IPS-11a (cell line): ENCODE measurements around the gene HID1.
"Not testable (repeated sequence)": the region's sequence is repeated elsewhere in the genome, so short reads cannot be mapped to it uniquely, and the experiment has no call there.

Source experiments
- H3K4me3 ChIP-seq: one replicate; pipeline ENCODE4 v1.5.1; 2013; ENCODE audit warnings: low read depth, low read length, control low read depth

HID1 gene, protein sequence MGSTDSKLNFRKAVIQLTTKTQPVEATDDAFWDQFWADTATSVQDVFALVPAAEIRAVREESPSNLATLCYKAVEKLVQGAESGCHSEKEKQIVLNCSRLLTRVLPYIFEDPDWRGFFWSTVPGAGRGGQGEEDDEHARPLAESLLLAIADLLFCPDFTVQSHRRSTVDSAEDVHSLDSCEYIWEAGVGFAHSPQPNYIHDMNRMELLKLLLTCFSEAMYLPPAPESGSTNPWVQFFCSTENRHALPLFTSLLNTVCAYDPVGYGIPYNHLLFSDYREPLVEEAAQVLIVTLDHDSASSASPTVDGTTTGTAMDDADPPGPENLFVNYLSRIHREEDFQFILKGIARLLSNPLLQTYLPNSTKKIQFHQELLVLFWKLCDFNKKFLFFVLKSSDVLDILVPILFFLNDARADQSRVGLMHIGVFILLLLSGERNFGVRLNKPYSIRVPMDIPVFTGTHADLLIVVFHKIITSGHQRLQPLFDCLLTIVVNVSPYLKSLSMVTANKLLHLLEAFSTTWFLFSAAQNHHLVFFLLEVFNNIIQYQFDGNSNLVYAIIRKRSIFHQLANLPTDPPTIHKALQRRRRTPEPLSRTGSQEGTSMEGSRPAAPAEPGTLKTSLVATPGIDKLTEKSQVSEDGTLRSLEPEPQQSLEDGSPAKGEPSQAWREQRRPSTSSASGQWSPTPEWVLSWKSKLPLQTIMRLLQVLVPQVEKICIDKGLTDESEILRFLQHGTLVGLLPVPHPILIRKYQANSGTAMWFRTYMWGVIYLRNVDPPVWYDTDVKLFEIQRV

DNA sequence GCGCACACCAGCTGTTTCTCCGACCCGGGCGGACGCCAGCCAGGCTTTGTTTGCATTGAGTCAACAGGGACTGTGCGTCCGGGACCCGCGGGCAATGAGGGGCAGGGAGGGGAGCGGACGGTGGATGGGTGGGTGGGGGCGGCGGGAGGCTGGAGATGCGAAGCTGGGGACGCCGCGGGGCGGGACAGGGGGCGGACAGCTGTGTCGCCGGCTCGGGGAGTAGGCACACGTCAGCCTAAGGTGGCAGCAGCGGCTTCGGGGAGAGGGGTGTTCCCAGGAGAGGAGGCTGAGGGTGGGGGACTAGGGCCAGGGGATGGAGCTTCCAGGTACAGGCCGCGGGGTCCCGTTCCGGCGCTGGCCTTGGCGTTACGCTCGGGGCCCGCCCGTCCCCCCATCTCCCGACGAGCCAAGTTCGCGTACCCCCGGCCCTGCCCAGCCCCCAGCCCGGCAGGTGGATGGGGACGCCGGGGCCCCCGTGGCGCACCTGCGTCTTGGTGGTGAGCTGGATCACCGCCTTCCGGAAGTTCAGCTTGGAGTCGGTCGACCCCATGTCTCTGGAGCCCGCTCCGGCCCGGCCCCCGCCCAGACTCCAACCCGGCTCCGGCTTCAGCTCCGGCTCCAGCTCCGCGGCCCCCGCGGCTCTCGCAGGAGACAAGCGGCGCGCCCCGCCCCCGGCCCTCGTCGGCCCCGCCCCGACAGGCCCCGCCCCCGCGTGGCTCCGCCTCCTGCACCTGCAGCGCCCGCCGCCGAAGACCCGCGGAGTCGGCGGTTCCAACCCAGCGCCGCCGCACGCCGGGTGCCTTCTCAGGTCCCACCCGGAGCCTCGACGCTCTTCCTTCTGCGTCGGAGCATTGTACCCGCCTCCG lies at the start of gene HID1:
TSS of gene HID1 (minus strand) at position 653 of the 866 bp plus-strand sequence. CDS start at position 550, 103 bp downstream.
- H3K4me3 ChIP-seq: peak within 1 kb of the TSS; percentile 54

- no peak overlapping the region for H3K4me3 ChIP-seq
Measured at GRCh38 chr17:75020331-75021110, 48.0 kb upstream of the HID1 start.

GRCh38 chr17:75019710-75020109 lies 47.2 kb upstream of the HID1 start:
- H3K4me3 ChIP-seq: no peak overlapping the region

DNA sequence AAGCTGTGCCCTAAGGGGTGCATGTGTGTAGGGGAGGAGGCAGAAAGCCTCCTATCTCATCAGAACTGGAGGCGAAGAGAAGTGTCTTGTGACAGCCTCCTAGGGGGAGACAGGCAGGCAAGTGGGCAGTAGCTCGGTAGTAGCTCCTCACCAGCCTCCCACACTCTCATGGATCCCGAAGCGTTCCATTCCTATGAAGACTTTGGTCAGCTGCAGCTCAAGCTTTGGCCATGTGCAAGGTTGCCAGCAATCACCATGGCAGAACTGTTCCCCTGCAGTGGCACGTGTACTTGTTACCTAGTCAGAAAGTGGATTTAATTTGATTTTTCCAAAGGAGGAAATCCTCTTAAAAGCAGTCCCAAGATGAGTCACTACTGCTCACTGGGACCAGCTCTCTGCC lies 46.6 kb upstream of the HID1 start:
- H3K4me3 ChIP-seq: no peak overlapping the region

DNA sequence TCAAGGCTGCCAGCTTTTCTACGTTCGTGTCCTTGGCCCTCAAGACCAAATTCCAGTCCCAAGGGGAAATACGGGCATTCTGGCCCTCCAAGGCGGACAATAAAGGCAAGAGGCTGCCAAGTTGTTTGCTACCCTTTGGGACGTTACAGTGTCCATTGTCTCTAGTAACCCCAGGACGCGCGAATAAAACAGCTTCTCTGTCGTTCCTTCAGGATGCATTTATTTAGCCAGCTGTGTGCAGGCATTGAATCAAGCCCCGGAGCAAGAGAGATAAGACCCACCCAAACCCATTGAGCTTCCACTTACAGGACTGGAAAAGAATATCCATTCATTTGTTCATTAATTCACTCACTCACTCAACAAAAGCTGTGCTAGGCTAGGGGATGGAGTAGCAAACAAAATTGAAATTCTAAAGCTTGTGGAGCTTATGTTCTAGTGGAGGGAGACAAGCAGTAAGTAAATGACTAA lies 40.6 kb upstream of the HID1 start:
- peak overlapping the region; percentile 94 for H3K4me3 ChIP-seq

- peak within 1 kb of the TSS; percentile 94 for H3K4me3 ChIP-seq
Measured at GRCh38 chr17:75012346-75013091, 40.0 kb upstream of the HID1 start, which contains the start of gene MRPL58. Gene MRPL58 (plus strand): TSS chr17:75012670. CDS start chr17:75012687, 17 bp downstream.

- peak overlapping the region; percentile 94 for H3K4me3 ChIP-seq
Measured at GRCh38 chr17:75012096-75012345, 39.5 kb upstream of the HID1 start.

DNA sequence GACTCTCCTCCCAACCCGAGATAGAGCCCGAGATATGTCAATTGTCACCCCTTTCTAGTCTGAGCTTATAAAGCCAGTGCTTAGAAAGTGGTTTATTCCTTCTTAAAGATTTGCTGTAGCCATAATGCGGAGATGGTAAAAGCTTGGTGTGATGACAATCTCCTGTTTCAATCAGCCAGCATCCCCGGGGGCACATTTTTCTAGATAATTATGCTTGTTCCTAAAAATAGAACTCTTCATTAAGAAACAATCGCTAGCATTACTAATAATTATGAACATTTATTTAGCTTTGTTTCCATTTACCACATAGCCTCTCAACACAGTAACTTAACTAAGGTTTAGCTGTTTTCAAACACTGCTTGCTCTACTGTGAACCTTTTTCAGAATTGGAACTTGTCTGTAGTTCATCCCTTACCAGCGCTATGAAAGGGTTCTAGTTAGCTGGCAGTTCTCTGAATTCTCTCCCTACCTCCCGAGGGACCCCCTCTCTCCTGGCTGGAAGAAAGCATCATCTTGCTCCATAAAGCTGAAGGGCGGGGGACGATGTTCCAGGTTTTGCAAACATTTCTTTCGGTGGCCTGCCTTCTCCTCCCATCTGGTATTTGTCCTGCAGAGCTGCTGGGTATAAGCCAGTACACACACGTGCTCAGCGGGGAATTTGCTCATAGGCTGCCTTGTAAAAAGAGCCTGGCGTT lies 39.0 kb upstream of the HID1 start:
- peak overlapping the region; percentile 94 for H3K4me3 ChIP-seq

DNA sequence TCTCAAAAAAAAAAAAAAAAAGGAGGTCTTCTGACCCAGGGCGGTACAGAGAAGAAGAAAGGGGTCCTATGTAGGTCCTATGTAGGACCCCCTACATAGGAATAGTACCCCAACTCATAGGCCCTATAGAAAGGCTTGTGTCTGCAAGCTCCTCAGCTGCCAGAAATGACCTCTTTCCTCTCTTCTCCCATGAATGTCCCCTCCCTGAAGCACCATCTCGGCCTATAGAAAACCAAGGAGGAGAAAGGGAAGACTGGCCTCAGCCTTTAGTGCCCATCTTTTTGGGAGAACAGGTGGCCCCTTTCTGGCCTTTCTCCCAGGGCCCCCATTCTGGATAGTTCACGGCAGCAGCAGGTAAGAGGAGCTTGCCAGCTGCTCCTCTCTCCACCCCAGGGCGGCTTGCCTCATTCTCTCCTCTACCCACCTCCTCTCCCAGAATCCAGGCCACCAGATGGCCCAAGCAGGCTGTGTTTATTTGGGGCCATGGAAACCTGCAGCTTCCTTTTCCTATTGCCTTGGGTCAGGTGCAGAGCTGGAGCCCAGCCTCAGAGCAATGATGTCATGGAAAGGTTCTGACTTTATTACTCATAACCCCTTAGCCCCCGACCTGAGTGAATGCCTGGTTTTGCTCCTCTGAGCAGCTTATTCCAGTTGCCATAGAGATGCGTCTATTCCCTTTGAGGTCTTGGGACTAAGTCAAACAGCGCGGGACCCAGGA lies 38.3 kb upstream of the HID1 start:
- no peak overlapping the region for H3K4me3 ChIP-seq

GRCh38 chr17:75009139-75009724 lies 36.7 kb upstream of the HID1 start:
- H3K4me3 ChIP-seq: no peak overlapping the region

GRCh38 chr17:75008373-75008772 lies 35.8 kb upstream of the HID1 start:
- no peak overlapping the region for H3K4me3 ChIP-seq

GRCh38 chr17:75006653-75007052 lies 34.1 kb upstream of the HID1 start:
- H3K4me3 ChIP-seq: no peak overlapping the region

GRCh38 chr17:75006084-75006483 lies 33.5 kb upstream of the HID1 start:
- H3K4me3 ChIP-seq: not testable (repeated sequence)

DNA sequence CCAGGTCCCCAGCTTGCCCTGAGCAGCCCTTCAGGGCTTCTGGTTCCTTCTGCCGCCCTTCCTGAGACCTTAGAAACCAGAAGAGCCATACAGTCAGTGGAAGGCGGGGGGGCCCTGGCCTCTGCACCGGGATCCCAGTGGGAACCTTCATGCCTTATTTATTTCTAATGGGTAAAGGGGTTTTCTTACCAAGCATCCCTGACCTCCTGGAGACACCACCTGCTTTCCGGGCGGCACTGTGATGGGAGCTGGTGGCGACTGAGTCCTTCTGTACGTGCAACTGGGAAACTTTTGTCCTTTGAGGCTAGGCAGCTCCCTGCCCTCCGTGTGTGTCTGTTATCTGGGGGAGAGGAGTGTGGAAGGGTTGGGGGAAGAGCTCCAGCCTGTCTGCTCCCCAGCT lies 32.7 kb upstream of the HID1 start:
- no peak overlapping the region for H3K4me3 ChIP-seq

DNA sequence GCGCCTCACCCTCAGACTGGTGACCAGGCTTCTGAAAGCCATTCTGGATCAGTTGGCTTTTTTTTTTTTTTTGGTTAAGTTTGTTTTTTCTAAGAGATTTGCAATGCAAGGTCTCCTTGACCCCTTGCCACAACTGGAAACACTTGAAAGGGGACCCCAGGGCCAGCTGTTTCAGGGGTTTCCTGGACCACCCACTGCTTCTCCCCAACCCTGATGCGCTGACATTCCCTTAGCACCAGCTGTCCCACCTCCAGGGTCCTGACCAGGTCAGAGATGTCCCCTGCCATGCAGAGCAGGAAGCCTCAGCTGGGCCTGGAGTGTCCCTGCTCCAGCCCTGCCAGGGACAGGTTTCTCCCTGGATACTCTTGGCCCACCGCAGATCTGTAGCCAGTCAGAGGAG lies 31.8 kb upstream of the HID1 start:
- H3K4me3 ChIP-seq: no peak overlapping the region

DNA sequence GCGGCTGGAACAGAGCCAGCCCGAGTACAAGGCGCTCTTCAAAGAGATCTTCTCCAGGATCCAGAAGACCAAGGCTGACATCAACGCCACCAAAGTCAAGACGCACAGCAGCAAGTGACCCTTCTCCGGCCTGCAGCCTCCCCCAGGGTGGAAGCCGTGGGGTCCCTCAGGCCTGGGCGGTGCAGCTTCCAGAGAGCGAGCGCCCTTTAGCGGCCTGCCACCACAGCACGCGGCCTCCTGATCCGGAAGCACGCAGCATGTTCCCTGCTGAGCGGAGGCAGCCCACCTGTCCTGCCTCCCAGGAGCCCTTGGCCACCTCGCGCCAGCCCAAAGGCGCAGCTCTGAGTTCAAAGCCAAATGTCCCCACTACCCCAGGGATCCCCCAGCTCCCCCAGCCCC lies 31.4 kb upstream of the HID1 start:
- no peak overlapping the region for H3K4me3 ChIP-seq

- H3K4me3 ChIP-seq: no peak overlapping the region
Measured at GRCh38 chr17:75003070-75003956, 30.8 kb upstream of the HID1 start.
